Prostate gland (tissue), 2 donors: ENCODE results near the gene FXYD4. TPM values are rescaled to one million over a fixed set of nuclear protein-coding genes. Genes with fewer than 3 reads are reported as not detected.

Experiments
- DNase-seq: peaks from one replicate; pipeline ENCODE4 v3.0.0-alpha.2; 2019; ENCODE audit warnings: low spot score
- H3K27ac ChIP-seq, 2 donors: fragments of 200-600 bp; sonication (generic); 2 replicates each; pipeline ENCODE4 v1.5.1; 2017 to 2019
- H3K27me3 ChIP-seq: fragments of 200-600 bp; sonication (generic); replicated peaks from 2 replicates; pipeline ENCODE4 v1.5.1; 2019; ENCODE audit not compliant: insufficient read depth
- H3K36me3 ChIP-seq, 2 donors: fragments of 200-600 bp; sonication (generic); 1 replicate in 1 of 2; 2 replicates in 1 of 2; pipeline versions ENCODE4 v1.5.1 to v1.8.1; 2017 to 2019
- H3K4me1 ChIP-seq: fragments of 200-600 bp; sonication (generic); replicated peaks from 2 replicates; pipeline ENCODE4 v1.5.1; 2019
- H3K4me3 ChIP-seq, 2 donors: fragments of 200-600 bp; sonication (generic); 2 replicates each; pipeline ENCODE4 v1.5.1; 2017 to 2019
- H3K9me3 ChIP-seq: fragments of 200-600 bp; sonication (generic); 2 replicates; pipeline ENCODE4 v1.5.1; 2017
- CTCF ChIP-seq, 4 experiments: fragments of 200-600 bp in 2 of 4; fragments of 450-650 bp in 2 of 4; sonication (generic) in 2 of 4; IDR thresholded peaks; 1 replicate in 3 of 4; 2 replicates in 1 of 4; pipeline ENCODE4 v1.5.1; 2016 to 2019; ENCODE audit warnings: antibody characterized with exemption in 4 of 4, mild to moderate bottlenecking in 2 of 4, moderate library complexity in 2 of 4
- POLR2A ChIP-seq: fragments of 450-650 bp; IDR thresholded peaks from one replicate; pipeline ENCODE4 v1.6.1; 2016; ENCODE audit warnings: antibody characterized with exemption, mild to moderate bottlenecking
- POLR2AphosphoS5 ChIP-seq: sonication (generic); formaldehyde crosslinking; IDR thresholded peaks from one replicate; pipeline ENCODE4 v1.6.1; 2017; ENCODE audit warnings: antibody characterized with exemption
- WGBS: methylation state at CpG from one replicate; pipeline ENCODE4 v1.1.5; 2018; 5-methylcytosine and 5-hydroxymethylcytosine counted together
- intact Hi-C: fragments of 100-400 bp; cut with DNase I; formaldehyde crosslinking; loops from one replicate; pipeline ENCODE4 v1.14.2; 2022
- total RNA-seq, 2 donors: library from RNA; depleted of rRNA; stranded (reverse); fragments of >200 nt; gene quantifications; one replicate each; pipeline ENCODE4 v1.1.0, GENCODE V29; 2016

Gene FXYD4
- total RNA-seq, 2 donors from 2014 or later = not detected

GRCh38 chr10:43365001-43365400, 6.4 kb upstream of the FXYD4 start:
- H3K4me3 ChIP-seq = no peak overlapping the region
- no peak for DNase-seq
- intact Hi-C loops = no loop called here
- no peaks in the 10 kb centered on the region for H3K36me3 ChIP-seq
- H3K27ac ChIP-seq = no peak overlapping the region
- no peaks in the 10 kb centered on the region for H3K9me3 ChIP-seq
- TF ChIP-seq CTCF (IDR thresholded peaks at IDR 0.05) (no peak), POLR2A (no peak), POLR2AphosphoS5 (no peak)
- H3K27me3 ChIP-seq = no peaks in the 10 kb centered on the region
- peaks cover 3% of the 10 kb centered on the region for H3K4me1 ChIP-seq
- 72% methylated on average over 3 of the region's 3 CpGs for WGBS

GRCh38 chr10:43369921-43370320, 1.5 kb upstream of the FXYD4 start:
- 94% methylated on average over 4 of the region's 4 CpGs for WGBS
- Histone ChIP-seq H3K9me3 (no peaks in the 10 kb centered on the region), H3K4me1 (no peaks in the 10 kb centered on the region), H3K4me3 (no peak overlapping the region), H3K36me3 (no peaks in the 10 kb centered on the region), H3K27ac (no peak overlapping the region), H3K27me3 (no peaks in the 10 kb centered on the region)
- TF ChIP-seq POLR2A = no peak
- TF ChIP-seq POLR2AphosphoS5 = no peak
- no peak for TF ChIP-seq CTCF (IDR thresholded peaks at IDR 0.05)
- no peak for DNase-seq
- intact Hi-C loops = no loop called here

- H3K36me3 ChIP-seq = no peaks in the 10 kb centered on the region
- H3K27ac ChIP-seq = no peak overlapping the region
- TF ChIP-seq CTCF (IDR thresholded peaks at IDR 0.05) = no peak
- no peak for TF ChIP-seq POLR2A
- no peak for TF ChIP-seq POLR2AphosphoS5
- no peaks in the 10 kb centered on the region for H3K4me1 ChIP-seq
- no peak overlapping the region for H3K4me3 ChIP-seq
- intact Hi-C loops = no loop called here
- WGBS = 92% methylated on average over 8 of the region's 9 CpGs
- no peaks in the 10 kb centered on the region for H3K9me3 ChIP-seq
- no peak for DNase-seq
- H3K27me3 ChIP-seq = no peaks in the 10 kb centered on the region
Measured at GRCh38 chr10:43370671-43371215, 693 bp upstream of the FXYD4 start.

DNA sequence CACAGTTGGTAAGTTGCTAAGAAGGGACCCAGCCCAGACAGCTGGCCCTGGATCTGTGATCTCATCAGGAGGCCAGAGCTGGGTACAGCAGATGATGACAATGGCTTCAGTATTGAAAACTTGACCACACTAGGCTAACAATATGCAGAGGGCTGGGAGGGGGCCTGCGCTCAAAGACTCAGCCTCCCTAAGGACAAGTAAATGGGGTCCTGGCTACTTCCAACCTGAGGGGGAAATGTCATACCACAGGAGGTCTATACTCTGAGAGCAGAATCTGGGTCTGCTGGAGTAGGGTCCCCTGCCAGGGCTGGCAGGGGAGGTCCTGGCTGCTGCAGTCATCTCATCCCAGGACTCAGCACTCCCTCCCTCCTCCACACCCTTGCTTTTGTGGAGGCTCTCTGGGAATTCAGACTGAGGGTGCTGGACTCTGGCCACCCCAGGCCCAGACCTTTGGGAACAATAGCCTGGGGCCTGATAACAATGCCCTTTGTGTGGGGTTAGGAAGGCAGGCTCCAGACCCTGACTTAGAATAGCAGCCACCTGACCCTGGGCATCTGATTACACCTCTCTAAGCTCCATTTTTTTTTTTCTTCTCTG, 1.4 kb downstream of the FXYD4 start:
- intact Hi-C loops = no loop called here
- Histone ChIP-seq H3K27me3 (no peaks in the 10 kb centered on the region), H3K36me3 (no peaks in the 10 kb centered on the region), H3K4me1 (no peaks in the 10 kb centered on the region), H3K4me3 (no peak overlapping the region), H3K27ac (no peak overlapping the region), H3K9me3 (no peaks in the 10 kb centered on the region)
- no peak for DNase-seq
- WGBS = 93% methylated on average over 1 of the region's 1 CpG
- TF ChIP-seq POLR2A (no peak), CTCF (IDR thresholded peaks at IDR 0.05) (no peak), POLR2AphosphoS5 (no peak)

- no peak overlapping the region for H3K4me3 ChIP-seq
- no peak overlapping the region for H3K27ac ChIP-seq
- H3K36me3 ChIP-seq = no peaks in the 10 kb centered on the region
- H3K27me3 ChIP-seq = no peaks in the 10 kb centered on the region
- DNase-seq = no peak
- H3K4me1 ChIP-seq = no peaks in the 10 kb centered on the region
- H3K9me3 ChIP-seq = no peaks in the 10 kb centered on the region
- TF ChIP-seq POLR2AphosphoS5 (no peak), POLR2A (no peak), CTCF (IDR thresholded peaks at IDR 0.05) (no peak)
- WGBS = 57% methylated on average over 5 of the region's 5 CpGs
- intact Hi-C loops = no loop called here
Measured at GRCh38 chr10:43373461-43373860, 2.0 kb downstream of the FXYD4 start.
